GM23338 (cell line): ENCODE data around the gene GALNT5.

Source experiments
- CTCF ChIP-seq, 2 experiments: fragments of 200-600 bp in 1 of 2; sonication (generic) in 1 of 2; conservative IDR thresholded peaks; 2 replicates each; pipeline versions ENCODE4 v1.5.1 to v1.6.1; 2016 to 2017; ENCODE audit warnings: antibody characterized with exemption in 2 of 2, low read depth in 2 of 2, mild to moderate bottlenecking in 2 of 2, moderate library complexity in 1 of 2
- EZH2 ChIP-seq: fragments of 200-600 bp; sonication (generic); IDR thresholded peaks from one replicate; pipeline ENCODE4 v1.8.0; 2017; ENCODE audit warnings: antibody characterized with exemption, mild to moderate bottlenecking, low read depth; ENCODE audit not compliant: unreplicated experiment
- REST ChIP-seq: IDR thresholded peaks from one replicate; pipeline ENCODE4 v1.6.1; 2018; ENCODE audit warnings: antibody characterized with exemption; ENCODE audit not compliant: unreplicated experiment
- STAT1 ChIP-seq: IDR thresholded peaks from one replicate; pipeline ENCODE4 v1.6.1; 2016; ENCODE audit warnings: antibody characterized with exemption; ENCODE audit not compliant: unreplicated experiment

GRCh38 chr2:157281316-157281715 is 23.8 kb downstream of the GALNT5 start:
- TF ChIP-seq CTCF (conservative IDR thresholded peaks at IDR 0.05; ENCODE audit: low read depth in 2 of 2), result no peak
- no peak for TF ChIP-seq EZH2
- no peak for TF ChIP-seq REST
- no peak for TF ChIP-seq STAT1
